Neuron (in vitro differentiated cells): Measurements from ENCODE around the gene MYO1D.

Source experiments
- H2AFZ ChIP-seq: one replicate; pipeline ENCODE4 v1.6.1; 2013; ENCODE audit warnings: low read depth, mild to moderate bottlenecking, inconsistent platforms, low read length, moderate library complexity
- H3K27me3 ChIP-seq: one replicate; pipeline ENCODE4 v1.6.1; 2013; ENCODE audit warnings: low read length; ENCODE audit not compliant: insufficient read depth
- H3K36me3 ChIP-seq: one replicate; pipeline ENCODE4 v1.6.1; 2013; ENCODE audit warnings: low read length; ENCODE audit not compliant: insufficient read depth
- H3K4me1 ChIP-seq: one replicate; pipeline ENCODE4 v1.6.1; 2013; ENCODE audit warnings: low read length; ENCODE audit not compliant: insufficient read depth
- H3K4me3 ChIP-seq: 2 replicates; pipeline ENCODE4 v1.5.1; 2013; ENCODE audit warnings: mild to moderate bottlenecking, low read length, moderate library complexity
- H3K9me3 ChIP-seq: one replicate; pipeline ENCODE4 v1.6.1; 2013; ENCODE audit warnings: low read length

The MYO1D gene

DNA sequence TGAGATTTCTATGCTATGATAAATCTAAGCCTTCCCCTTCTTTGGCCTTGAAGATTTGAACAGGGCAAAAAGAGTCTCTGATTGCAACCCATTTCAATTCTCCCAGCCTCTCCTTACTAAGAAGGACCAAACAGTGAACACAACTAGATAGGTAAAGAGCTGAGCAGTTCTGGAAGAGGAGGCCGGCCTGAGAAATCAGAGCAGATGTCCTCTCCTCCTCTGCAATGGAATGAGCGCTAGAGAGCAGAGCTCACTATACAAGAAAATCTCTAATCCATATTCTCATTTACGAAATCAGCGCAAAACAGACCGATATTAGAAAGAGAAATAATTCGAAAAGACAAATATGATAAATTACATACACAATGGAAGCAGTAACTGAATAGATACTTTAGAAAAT is 266.0 kb downstream of the MYO1D start:
- H3K27me3 ChIP-seq, result peaks cover 2% of the 10 kb centered on the region
- no peaks in the 10 kb centered on the region for H3K36me3 ChIP-seq
- no peaks in the 10 kb centered on the region for H3K9me3 ChIP-seq
- H3K4me1 ChIP-seq, result no peaks in the 10 kb centered on the region
- no peak overlapping the region for H3K4me3 ChIP-seq
- no peak overlapping the region for H2AFZ ChIP-seq

- H3K36me3 ChIP-seq, result no peaks in the 10 kb centered on the region
- H2AFZ ChIP-seq, result no peak overlapping the region
- no peak overlapping the region for H3K4me3 ChIP-seq
- peaks cover 2% of the 10 kb centered on the region for H3K27me3 ChIP-seq
- H3K4me1 ChIP-seq, result no peaks in the 10 kb centered on the region
- H3K9me3 ChIP-seq, result no peaks in the 10 kb centered on the region
These were observed 266.9 kb downstream of the MYO1D start for GRCh38 chr17:32609884-32610650.

DNA sequence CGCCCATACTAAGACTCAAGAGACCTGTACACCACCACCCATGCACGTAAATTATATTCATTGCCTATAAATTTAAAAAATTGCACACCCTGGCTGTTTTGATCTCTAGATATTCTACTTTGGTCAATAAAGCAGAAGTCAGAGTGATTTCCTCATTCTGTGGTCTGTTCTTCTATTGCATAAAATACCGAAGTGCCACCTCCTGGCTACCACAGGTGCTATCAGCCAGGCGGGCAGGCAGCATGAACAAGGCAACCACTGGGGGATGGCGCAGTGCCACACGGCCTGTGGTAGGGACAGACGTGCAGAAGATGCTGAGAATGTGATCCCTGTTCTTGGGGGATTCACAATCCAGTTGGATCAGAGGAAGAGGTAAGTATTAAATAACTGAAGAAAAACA is 267.8 kb downstream of the MYO1D start:
- H3K4me1 ChIP-seq, result no peaks in the 10 kb centered on the region
- no peaks in the 10 kb centered on the region for H3K9me3 ChIP-seq
- H3K4me3 ChIP-seq, result no peak overlapping the region
- no peaks in the 10 kb centered on the region for H3K36me3 ChIP-seq
- peaks cover 2% of the 10 kb centered on the region for H3K27me3 ChIP-seq
- no peak overlapping the region for H2AFZ ChIP-seq

- Histone ChIP-seq H3K4me1 (no peaks in the 10 kb centered on the region), H3K36me3 (no peaks in the 10 kb centered on the region), H3K4me3 (no peak overlapping the region), H2AFZ (no peak overlapping the region), H3K9me3 (no peaks in the 10 kb centered on the region), H3K27me3 (peaks cover 2% of the 10 kb centered on the region)
These were observed 268.7 kb downstream of the MYO1D start for GRCh38 chr17:32608267-32608666.

GRCh38 chr17:32604966-32605365 is 272.0 kb downstream of the MYO1D start:
- peaks cover 3% of the 10 kb centered on the region for H3K9me3 ChIP-seq
- peaks cover under 1% of the 10 kb centered on the region for H3K27me3 ChIP-seq
- no peaks in the 10 kb centered on the region for H3K4me1 ChIP-seq
- no peak overlapping the region for H2AFZ ChIP-seq
- no peak overlapping the region for H3K4me3 ChIP-seq
- no peaks in the 10 kb centered on the region for H3K36me3 ChIP-seq

DNA sequence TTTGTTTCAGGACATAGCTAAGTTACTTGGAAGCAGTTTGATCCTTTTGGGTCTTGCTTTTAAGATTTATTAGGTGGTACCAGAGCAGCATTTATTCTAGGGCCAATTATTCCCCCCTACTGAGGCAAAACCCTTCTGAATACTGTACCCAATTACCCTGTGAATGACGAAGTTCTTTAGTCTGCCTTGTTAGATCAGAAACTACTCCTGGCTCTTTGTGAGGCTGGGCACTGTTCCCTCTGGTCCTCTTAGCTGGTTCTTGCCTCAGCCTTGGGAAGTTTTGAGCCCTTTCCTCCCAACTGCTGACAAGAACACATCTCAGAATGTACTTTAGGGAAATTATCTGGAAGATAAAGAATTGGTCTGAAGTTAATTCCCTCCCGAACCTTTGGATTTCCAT is 274.5 kb downstream of the MYO1D start:
- Histone ChIP-seq H3K36me3 (no peaks in the 10 kb centered on the region), H3K27me3 (no peaks in the 10 kb centered on the region), H2AFZ (no peak overlapping the region), H3K4me3 (no peak overlapping the region), H3K4me1 (no peaks in the 10 kb centered on the region), H3K9me3 (peaks cover 5% of the 10 kb centered on the region)

GRCh38 chr17:32601866-32602265 is 275.1 kb downstream of the MYO1D start:
- Histone ChIP-seq H3K9me3 (peaks cover 5% of the 10 kb centered on the region), H3K4me3 (no peak overlapping the region), H3K4me1 (no peaks in the 10 kb centered on the region), H2AFZ (no peak overlapping the region), H3K27me3 (no peaks in the 10 kb centered on the region), H3K36me3 (no peaks in the 10 kb centered on the region)

DNA sequence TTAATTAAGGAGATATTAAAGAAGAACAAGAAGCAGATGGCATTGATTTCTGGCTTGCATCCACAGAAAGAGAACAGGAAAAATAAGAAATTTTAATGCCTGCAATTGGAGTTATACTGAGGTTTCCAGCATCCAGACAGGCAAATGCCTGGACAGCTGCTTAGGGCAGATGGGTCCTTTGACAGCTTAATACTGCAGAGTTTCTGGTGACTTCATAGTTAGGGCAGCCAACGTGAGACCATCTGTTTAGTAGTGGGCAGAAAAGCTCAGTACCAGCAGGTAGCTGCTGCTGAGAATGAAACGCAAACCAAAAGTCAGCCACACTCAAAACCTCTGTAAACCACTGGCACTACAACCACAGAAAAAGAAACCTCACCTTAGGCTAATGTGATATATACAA is 280.3 kb downstream of the MYO1D start:
- Histone ChIP-seq H3K4me3 (no peak overlapping the region), H3K36me3 (no peaks in the 10 kb centered on the region), H3K27me3 (no peaks in the 10 kb centered on the region), H2AFZ (peak overlapping the region; percentile 28), H3K9me3 (peaks cover 5% of the 10 kb centered on the region), H3K4me1 (no peaks in the 10 kb centered on the region)

- H3K4me1 ChIP-seq, result no peaks in the 10 kb centered on the region
- H3K9me3 ChIP-seq, result peaks cover 5% of the 10 kb centered on the region
These were observed 280.7 kb downstream of the MYO1D start for GRCh38 chr17:32596206-32596605.

DNA sequence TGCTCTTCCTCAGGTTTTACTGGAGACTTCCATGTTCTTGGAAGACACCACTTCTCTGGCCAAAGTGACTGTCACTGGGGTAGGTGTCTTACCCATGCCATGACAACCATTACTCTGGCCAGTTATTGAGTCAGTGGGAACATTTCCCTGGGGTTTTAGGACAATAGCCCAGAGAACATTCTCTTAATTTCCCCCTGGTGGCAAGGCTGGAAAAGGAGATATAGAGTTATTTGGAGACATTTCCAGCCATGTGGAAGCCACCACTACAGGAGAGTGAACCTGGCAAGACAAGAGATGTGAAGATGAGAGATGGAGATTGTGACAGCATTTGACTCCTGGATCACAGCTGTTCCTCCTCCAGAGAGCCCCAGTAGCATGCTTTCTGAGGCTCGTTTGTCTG is 283.9 kb downstream of the MYO1D start:
- H3K36me3 ChIP-seq, result no peaks in the 10 kb centered on the region
- H3K4me1 ChIP-seq, result no peaks in the 10 kb centered on the region
- no peak overlapping the region for H2AFZ ChIP-seq
- no peaks in the 10 kb centered on the region for H3K27me3 ChIP-seq
- H3K4me3 ChIP-seq, result no peak overlapping the region
- no peaks in the 10 kb centered on the region for H3K9me3 ChIP-seq

More at GRCh38 chr17:32596206-32596605, 280.7 kb downstream of the MYO1D start:
- Histone ChIP-seq H3K4me3 (no peak overlapping the region), H3K36me3 (no peaks in the 10 kb centered on the region), H2AFZ (peak overlapping the region; percentile 28), H3K27me3 (no peaks in the 10 kb centered on the region)

DNA sequence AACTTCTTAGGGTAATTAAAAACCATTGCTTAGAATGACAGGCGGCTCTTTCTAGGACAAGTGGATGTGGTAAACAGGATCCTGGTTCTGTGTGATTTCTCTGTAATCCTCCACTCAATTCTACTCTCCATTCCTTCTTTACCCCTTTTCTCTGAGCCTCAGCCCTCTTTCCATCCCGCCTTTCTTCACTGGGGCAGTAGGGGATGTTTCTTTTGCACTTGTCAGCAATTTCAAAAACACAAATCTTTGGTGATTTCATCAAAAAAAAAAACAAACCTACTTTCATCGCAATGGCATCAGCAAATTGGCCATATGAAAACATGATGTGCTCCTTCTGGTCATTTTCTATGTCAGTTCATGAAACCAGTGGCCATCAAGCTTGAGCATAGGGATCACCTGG is 285.5 kb downstream of the MYO1D start:
- no peaks in the 10 kb centered on the region for H3K36me3 ChIP-seq
- H3K9me3 ChIP-seq, result no peaks in the 10 kb centered on the region
- no peaks in the 10 kb centered on the region for H3K4me1 ChIP-seq
- H3K27me3 ChIP-seq, result no peaks in the 10 kb centered on the region
- H2AFZ ChIP-seq, result no peak overlapping the region
- no peak overlapping the region for H3K4me3 ChIP-seq

DNA sequence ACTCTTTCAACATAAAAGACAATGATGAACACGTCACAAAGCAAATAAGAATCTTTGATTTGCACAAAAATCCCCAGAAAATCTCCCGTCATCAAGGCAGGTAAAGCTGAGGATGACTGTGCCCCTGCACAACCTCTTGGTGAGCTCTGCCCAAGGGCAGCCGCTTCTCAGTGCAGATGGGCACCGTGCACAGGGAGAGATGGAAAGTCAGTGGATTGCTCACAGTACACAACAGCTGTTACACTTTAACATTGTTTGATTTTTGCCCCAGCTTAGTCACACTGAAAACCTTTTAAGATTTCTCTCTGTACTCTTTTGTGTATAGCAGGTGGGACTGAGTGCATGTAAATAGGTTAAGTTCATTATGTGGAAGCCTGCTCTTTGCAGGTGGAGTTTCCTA is 285.9 kb downstream of the MYO1D start:
- Histone ChIP-seq H2AFZ (no peak overlapping the region), H3K27me3 (no peaks in the 10 kb centered on the region), H3K36me3 (no peaks in the 10 kb centered on the region), H3K4me3 (no peak overlapping the region), H3K9me3 (no peaks in the 10 kb centered on the region), H3K4me1 (no peaks in the 10 kb centered on the region)

GRCh38 chr17:32588982-32589381 is 287.9 kb downstream of the MYO1D start:
- H3K27me3 ChIP-seq, result no peaks in the 10 kb centered on the region
- H3K9me3 ChIP-seq, result no peaks in the 10 kb centered on the region
- H3K4me3 ChIP-seq, result no peak overlapping the region
- no peak overlapping the region for H2AFZ ChIP-seq
- no peaks in the 10 kb centered on the region for H3K36me3 ChIP-seq
- H3K4me1 ChIP-seq, result no peaks in the 10 kb centered on the region

- Histone ChIP-seq H3K9me3 (no peaks in the 10 kb centered on the region), H3K36me3 (no peaks in the 10 kb centered on the region), H2AFZ (no peak overlapping the region), H3K4me3 (no peak overlapping the region), H3K27me3 (no peaks in the 10 kb centered on the region), H3K4me1 (no peaks in the 10 kb centered on the region)
These were observed 288.8 kb downstream of the MYO1D start for GRCh38 chr17:32588135-32588534.
